ENCODE results near the gene TNFRSF9.

- TF ChIP-seq EZH2phosphoT487 (IDR thresholded peaks at IDR 0.05; ENCODE audit: insufficient read depth, low read depth) = no peak
- no peak for TF ChIP-seq EZH2 (IDR thresholded peaks at IDR 0.05; ENCODE audit: insufficient read depth, poor library complexity, severe bottlenecking)
These were observed 9.8 kb downstream of the TNFRSF9 start for GRCh38 chr1:7930645-7931445.
